ENCODE data around the gene P2RX1.
"Not testable (repeated sequence)": the region's sequence is repeated elsewhere in the genome, so short reads cannot be mapped to it uniquely, and the experiment has no call there.

Gene P2RX1

DNA sequence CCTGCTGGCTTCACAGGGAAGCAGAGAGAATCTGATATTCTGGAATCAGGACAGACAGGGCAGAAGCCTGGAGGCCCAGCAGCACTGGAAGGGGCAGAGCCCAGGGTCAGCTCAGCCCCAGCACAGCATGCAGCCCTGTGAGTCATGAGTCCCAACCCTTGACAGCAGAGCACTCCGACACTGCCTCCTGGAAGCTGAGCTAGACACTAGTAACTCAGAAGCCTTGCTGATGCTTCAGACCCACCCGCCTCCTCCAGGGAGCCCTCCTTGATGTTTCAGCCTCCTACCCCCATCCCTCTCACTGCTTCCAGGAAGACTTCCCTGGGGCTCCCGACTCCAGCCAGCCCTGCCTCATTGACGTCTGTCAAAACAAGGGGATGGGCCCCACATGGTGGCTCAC lies 30.3 kb downstream of the P2RX1 start:
- DNase-seq = no peak

DNA sequence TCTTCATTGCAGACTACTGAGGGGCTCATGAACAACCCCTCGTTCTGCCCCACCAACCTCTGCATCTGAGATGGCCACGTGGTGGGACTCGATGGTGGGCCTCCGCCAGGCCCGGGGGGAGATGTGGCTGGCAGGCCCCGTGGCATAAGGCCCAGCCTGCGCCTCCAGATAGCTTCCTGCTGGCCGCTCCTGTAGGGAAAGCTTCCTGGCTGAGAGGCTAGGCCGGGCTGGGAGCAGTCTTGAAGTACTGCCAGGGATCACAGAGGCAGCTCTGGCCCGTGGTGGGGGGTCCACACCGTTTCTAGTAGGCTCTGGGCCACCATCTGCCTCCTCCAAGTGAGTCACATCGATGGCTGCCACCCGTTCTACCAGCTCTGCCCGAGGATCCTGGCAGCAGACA lies 31.0 kb downstream of the P2RX1 start:
- no peak for DNase-seq

DNA sequence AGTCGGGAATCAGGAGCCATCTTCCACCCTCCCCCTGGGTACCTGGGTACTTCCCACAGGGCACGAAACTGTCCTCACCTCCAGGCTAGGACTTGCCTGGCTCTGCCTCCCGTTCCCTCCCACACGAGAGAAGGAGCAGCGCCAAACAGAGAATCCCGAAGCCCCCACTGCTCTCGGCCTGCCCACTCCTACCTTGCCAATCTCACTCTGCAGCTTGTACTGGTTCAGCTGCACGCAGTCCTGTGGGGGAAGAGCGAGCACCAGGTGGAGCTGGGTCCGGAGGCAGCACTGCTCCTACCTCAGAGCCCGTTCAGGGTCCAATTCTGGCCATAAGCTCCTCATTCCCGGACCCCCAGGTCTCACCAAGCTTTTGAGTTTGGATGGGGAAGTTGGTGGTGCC lies 32.1 kb downstream of the P2RX1 start:
- no peak for DNase-seq

DNA sequence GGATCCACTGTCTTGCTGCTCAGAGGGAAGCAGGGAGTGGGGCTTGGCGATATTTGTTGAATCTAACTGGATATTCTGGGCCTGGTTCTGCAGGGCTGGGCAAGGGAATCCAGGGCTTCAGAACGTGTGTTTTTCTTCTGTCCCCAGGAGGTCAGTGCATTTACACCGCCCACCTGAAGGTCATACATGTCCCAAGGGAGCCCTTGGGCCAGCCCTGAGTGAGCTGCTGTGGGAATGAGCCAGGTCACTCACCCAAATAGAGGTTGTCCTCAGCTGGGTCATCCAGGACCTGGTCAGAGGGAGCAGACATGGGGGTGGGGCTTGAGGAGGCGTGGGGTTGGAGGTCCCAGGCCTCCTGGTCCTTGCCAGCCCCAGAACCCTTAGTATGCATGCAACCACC lies 34.0 kb downstream of the P2RX1 start:
- no peak for DNase-seq

DNA sequence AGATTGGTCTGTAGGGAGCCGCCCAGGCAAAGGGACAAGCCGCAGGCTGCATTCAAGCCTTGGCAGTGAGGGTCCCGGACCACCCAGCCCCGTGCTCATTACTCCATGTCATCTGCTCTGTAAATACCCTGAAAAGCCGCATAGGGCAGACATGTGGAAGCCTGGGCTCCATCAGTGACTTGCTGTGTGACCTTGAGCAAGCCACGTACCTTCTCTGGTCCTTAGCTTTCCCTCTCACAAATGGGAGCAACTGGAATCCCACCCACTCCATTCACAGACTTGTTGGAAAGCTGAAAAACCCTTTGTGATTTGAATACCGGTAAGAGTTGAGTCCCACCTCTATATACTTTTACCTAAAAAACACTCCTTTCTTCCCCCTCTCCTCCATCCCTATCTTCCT lies 35.3 kb downstream of the P2RX1 start:
- DNase-seq = no peak

DNA sequence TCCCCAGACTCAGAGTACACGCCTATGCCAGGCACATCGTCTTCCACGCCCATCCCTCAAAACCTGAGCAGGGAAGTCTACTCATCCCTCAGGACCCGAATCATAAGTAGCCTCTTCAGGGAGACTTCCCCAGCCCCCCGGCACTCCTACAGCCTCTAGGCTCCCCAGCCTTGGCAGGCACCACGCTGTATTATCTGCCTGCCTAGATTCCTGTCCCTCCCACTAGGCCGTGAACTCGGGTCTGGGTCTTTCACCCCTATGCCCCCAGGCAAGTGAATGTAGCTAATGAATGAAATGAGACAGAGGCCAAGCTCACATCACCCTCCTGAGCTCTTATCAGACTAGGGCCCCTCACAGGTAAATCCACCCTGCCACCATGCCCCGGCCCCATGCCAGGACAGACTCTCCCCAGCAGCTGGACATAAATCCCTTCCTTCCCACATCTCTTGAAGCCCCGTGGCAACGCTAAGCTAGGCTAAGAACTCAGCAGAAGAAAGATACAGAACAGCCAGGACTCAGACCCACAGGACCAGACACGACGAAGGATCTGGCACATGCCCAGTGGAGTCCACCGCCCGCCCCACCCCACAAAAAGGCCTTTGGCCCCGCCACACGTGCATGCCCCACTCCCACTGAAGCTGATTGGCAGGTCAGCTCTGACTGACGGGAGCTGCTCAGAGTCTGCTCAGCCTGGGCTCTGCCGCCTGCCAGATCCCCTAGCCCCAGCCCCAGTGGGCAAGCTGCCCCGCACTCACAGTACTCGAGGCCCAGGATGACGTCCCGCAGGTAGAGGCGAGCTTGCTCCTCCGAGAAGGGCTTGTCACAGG lies 36.5 kb downstream of the P2RX1 start:
- DNase-seq = no peak

DNA sequence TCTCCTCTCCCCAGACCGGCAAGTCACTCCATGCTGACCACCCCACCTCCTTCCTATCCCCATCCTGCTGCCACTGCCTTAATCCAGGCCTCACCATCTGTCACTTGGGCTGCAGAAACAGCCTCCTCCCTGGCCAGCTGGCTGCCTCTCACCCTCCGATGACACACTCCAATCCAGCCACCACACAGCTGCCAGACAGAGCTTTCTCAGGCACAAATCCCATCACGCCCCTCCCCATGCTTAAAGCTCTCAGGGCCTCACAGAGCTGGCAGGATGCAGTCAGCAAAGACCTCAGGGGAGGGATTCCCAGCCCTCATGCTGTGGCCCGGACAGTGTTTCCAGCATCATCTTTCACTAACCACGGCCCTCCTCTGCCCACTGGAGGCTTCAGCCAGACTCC lies 37.1 kb downstream of the P2RX1 start:
- DNase-seq = no peak

DNA sequence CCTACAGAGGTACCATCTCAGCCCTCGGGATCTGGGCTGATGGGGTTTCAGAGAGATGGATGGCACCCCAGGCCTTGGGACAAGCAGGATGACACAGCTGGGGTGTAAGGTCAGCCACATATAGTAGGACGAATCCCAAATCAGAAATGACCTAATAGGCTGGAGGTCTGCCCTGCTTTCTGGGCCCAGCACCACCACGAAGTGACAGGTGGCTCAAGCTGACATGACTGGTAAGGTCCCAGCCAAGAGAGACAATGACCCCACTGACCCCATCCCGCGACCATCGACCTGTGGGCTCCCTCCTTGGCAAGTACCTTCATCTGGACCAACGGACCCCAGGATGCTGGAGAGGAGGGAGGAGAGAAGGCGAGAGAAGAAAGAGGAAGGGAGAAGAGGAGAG lies 39.0 kb downstream of the P2RX1 start:
- no peak for DNase-seq

DNA sequence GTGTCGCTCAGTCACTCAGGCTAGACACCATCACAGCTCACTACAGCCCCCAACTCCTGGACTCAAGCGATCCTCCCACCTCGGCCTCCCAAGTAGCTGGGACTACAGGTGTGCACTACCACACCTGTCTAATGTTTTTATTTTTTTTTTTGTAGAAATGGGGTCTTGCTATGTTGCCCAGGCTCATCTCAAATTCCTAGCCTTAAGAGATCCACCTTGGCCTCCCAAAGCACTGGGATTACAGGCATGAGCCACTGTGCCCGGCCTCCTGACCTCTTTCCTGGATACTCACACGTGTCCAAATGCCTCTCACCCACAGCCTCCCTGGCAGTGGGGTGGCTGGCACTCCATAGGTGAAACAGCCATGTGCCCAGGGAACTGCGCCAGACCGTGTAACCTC lies 40.9 kb downstream of the P2RX1 start:
- DNase-seq = no peak

DNA sequence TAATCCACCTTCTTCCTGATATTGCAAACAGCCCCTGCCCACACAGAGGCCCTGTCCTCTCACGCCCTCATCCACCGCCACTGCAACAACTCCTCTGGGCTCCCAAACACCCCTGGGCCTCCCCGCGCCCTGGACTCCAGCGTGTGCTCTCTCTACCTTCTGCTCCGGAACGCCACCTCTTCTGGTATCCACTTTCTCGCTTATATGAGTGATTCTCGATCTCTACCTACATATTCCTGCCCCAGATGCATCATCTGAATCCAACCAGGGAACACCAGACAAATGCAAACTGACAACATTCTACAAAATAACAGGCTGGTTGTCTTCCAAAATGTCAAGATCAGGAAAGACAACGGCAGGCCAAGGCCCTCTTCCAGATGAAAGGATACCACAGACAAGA lies 42.4 kb downstream of the P2RX1 start:
- DNase-seq = no peak

DNA sequence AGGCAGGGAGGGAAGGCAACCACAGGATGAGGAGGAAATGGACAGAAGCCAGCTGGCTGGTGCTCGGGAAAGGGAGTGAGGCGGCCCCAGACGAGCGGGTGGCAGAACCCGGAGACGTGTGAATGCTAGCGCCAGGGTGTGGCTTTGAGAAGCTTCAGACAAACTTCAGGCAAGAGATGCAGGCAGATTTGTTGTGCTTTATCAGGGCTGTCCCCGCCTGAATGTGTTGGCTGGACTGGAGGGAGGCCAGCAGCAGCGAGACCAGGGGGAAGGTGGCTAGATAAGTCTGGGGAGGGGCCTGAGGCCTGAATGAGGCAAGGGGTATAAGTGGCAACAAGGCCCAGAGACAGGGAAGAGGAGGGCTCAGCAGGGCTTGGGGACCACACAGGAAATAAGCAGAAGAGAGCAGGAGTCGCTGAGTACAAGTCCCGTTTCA lies 45.4 kb downstream of the P2RX1 start:
- no peak for DNase-seq

DNA sequence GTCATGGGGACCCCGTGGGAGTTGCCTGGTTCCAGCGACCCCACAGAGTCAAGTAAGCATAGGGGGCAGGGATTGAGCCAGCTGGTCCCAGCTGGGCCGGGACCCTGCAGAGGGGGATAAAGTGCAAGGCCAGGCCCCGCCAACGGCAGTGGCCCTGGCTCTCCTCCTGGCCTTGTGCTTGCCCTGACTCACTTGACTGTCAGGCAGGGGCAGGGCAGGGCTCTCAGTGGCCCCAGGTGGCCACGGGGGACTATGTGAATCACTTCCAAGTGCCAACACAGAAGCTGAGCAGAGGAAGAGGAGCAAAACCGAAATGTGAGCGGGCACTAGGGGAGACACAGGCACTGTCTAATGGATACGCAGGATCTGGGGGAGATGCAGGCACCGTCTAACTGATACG lies 48.7 kb downstream of the P2RX1 start:
- no peak for DNase-seq

DNA sequence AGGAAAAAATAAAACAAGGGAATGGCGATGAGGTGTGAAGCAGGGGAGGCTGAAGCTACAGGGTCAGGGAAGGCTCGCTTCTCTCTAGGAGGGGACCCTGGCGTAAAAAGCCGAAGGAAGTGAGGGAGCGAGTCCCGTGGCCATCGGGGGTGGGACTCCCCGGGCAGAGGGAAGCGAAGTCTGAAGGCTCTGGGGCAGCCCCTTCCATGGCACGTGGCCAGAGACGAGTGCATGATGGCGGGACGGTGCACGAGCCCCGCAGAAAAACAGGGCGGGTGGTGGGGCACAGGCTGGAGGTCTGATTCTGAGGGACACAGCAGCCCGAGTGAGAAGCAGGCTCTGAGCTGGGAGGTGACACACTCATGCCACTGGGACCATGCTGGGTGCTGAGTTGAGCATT lies 49.2 kb downstream of the P2RX1 start:
- no peak for DNase-seq

DNA sequence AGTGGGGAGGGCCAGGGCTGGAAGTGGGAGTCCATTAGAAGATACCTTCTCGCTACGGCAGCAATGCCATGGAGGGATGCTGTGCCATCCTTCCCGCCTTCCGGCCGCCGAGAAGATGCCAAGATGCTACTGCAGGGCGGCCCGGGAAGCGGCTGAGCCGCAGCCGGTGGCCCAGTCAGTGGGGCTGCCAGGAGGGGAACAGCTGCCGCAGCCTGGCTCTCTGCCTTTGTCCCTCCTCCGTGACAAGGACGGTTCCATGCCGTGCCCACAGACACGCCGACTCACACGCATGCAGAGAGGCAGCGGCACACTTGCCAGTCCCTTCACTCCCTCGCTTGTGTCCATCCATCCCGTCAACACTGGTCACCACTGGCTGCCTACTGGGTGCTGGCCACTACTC lies 50.0 kb downstream of the P2RX1 start:
- no peak for DNase-seq

DNA sequence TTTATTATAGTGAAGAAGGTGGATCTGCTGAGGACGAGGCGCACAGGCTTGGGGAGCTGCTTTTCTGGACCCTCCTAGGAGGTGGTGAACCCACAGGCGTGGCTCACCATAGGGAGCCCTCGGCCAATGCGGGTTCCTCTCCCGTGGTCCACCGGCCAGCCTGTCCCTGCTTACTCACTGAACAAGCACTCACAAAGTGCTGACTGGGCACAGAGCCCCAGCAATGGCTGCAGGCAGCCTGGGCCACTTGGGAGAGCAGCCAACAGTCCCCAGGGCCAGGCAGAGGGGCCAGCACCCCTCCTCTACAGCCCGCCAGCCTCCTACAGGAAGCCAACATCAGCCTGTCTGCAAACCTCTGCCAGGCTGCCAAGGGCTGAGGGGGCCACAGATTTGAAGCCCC lies 51.1 kb downstream of the P2RX1 start:
- no peak for DNase-seq

DNA sequence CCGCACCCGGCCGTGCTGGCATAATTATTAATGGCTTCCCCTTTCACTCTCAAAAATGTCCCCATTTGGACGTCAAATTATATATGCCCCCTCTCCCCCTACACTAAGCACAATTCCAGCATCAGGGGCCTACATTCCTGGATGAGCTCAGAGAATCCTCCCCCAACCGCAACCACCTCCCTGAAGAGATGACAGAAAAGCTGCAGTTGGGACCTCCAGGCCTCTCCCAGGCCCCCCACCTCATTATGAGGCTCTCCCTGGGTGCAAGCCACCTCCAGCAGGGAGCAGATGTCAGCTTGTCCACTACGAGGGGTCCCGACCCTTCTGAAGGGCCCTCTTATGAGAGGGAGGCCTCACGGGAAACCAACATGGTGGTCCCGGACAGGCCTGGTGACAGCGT lies 51.7 kb downstream of the P2RX1 start:
- DNase-seq = no peak

DNA sequence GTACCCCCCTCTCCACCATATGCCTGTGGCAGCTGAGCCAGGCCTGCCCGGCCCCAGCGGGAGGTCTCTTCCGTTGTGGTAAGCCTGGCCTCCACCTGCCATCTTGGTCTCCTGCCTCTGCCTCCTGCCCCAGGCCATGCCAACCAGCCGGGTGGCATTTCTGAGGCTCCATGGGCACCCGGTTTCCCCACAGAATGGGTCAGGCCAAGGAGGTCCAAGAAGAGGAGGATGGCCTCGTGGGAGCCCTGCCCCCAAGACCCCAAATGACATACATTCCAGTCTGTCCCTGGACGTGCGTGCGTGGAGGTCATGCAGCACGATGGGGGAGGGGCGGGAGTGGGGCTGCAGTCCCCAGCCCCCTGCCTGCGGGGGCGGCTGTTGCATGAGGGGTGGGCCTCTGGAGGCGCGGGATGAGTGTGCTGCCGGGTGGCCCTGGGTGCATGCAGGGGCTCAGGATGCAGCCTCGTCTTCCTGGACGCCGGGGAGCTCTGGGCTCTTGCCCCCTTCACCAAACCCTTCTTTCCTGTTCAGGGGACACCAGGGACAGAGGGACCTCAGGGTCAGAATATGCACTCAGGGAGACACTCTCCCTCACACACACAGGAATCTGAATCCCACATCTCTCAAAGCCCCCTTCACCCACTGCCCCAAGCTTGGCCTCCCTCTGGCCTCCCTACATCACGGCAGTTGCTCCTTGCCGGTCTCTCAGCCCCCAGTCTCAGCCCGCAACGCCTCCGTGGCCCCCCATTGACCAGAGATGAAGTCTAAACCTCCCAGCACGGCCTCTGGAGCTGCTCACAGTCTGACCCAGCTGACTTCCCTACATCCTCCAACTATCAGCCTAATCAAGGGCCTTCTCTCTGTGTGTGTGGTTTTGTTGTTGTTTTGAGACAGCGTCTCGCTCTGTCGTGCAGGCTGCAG lies 54.2 kb downstream of the P2RX1 start:
- DNase-seq = no peak

DNA sequence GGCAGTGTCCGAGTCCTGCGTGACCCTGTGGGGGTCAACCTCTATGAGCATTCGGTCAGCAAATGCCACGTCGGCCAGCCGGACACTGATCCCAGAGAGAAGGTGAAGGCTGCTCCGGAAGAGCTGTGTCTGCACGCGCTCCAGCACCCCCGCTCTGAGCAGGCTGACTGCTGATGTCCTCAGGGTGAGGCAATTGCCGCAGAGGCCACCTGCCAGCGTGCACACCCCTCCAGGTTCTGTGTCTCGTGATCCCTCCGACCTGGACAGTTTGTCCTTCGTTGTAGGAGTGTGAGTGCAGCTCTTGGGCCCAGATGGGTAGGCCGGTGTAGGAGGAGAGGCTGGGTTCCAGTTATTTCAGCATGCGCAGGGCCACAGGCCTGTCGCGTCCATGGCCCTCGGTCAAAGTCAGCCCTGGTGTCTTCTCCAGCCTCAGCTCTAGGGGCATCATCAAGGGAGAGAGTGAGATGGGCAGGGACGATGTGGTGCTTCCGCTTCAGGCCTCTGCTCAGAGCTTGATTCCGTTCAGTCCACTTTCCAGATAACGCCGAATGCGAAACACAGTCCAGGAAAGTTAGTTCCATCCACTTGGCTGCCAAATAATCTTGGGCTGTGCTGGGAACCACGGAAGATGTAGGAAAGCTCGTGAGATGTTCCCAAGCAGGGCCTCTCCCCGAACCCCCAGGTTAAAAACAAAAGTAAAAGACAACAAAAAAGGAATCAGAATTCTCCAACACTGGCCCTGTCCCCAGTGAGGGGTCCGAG lies 55.1 kb downstream of the P2RX1 start:
- DNase-seq = no peak

DNA sequence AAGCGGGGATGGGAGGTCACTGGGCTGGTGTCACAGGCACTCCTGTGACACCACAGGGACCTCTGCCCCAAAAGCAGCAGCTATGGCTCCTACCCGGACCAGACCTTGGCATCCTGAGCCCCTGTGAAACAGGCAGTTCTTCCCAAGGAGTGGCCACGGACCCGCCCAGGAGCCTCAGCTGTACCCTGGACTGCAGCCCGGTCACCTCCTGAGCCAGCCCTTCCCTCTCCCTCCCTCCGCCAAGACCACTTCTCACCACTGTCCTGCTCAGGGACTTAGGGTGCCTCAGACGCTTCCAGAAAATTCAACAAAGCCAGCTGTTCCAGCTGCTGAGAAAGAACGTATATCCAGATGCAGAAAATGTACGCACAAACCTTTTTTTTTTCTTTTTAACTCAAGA lies 56.3 kb downstream of the P2RX1 start:
- DNase-seq = no peak

DNA sequence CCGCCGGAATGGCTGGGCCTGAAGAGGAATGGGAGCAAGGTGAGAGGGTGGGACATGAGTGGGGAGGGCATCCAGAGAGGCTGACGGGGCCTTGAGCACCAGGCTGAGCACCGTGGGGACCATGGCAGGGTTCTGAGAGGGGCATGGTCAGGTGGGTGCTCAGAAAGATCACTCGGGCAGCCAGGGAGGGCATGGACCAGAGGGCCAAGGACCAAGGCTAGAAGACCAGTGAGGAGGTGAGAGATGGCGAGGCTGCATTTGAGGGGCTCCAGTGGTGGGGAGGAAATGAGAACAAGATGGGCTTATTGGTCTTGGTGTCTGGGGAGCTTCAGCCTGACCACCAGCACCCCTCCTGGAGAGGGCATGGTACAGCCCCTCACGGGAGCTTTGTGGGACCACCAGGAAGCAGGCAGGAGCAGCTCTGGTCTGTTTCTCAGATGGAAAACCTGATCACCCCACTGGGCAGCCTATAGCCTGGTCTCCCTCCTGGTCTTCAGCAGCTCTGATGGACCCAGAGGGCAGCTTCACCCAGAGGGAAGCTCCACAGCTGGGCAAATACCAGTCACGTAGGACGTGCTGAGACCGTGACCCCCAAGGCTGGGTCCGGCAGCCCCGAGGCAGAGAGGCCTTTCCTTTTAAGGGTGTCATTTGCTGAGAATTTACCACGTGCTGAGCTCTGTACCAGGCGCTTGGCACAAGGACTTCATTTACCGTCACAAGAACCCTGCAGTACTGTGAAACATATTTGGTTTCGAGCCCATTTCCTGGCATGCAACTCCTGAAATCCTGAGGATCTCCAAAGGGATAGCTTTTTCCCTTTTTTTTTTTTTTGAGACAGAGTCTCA lies 58.8 kb downstream of the P2RX1 start:
- DNase-seq = no peak

DNA sequence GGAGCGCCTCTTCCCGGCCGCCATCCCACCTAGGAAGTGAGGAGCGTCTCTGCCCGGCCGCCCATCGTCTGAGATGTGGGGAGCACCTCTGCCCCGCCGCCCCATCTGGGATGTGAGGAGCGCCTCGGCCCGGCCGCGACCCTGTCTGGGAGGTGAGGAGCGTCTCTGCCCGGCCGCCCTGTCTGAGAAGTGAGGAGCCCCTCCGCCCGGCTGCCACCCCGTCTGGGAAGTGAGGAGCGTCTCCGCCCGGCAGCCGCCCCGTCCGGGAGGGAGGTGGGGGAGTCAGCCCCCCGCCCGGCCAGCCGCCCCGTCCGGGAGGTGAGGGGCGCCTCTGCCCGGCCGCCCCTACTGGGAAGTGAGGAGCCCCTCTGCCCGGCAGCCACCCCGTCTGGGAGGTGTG lies 62.1 kb downstream of the P2RX1 start:
- not testable (repeated sequence) for DNase-seq

DNA sequence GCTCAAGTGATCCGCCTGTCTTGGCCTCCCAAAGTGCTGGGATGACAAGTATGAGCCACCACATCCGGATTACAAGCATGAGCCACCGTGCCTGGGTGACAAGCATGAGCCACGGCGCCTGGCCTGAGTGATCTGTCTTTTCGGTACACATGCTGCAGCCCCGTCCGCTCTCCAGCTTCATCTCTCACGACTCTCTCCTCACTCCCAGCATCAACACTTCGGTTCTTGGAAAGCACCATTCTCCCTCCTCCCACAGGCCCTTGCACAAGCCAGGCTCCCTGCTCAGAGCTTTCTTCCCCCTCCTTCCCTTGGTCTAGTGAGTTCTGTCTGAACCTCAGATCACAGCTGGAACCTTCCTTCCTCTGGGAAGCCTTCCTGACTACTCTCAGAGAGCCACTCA lies 63.7 kb downstream of the P2RX1 start:
- no peak for DNase-seq
